ENCODE data around the gene KCNMB3. TPM values are rescaled to one million over a fixed set of nuclear protein-coding genes. Genes with fewer than 3 reads are reported as not detected.
"Not testable (repeated sequence)": the region's sequence is repeated elsewhere in the genome, so short reads cannot be mapped to it uniquely, and the experiment has no call there.

The KCNMB3 gene
- total RNA-seq, 1 experiment from 2014 or later, result not detected

DNA sequence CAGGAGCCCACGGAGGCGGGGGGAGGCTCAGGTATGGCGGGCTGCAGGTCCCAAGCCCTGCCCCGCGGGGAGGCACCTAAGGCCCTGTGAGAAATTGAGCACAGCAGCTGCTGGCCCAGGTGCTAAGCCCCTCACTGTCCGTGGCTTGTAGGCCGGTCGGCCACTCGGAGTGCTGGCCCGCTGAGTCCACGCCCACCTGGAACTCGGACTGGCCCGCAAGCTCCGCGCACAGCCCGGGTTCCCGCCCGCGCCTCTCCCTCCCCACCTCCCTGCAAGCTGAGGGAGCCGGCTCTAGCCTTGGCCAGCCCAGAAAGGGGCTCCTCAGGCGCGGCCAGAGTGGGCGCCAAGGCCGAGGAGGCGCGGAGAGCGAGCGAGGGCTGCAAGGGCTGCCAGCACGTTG is 12.2 kb upstream of the KCNMB3 start:
- H3K4me1 ChIP-seq (ENCODE audit: control insufficient read depth in 1 of 2, insufficient read depth in 2 of 2, low read length in 2 of 2), result no peaks in the 10 kb centered on the region
- TF ChIP-seq CBX3 (IDR thresholded peaks at IDR 0.05; ENCODE audit: low read depth) (no peak), FOSL1 (IDR thresholded peaks at IDR 0.05; ENCODE audit: low read depth) (no peak), YY1 (IDR thresholded peaks at IDR 0.05; ENCODE audit: extremely low read depth, insufficient replicate concordance, low read depth, low read length) (no peak), EZH2phosphoT487 (IDR thresholded peaks at IDR 0.05; ENCODE audit: borderline replicate concordance) (no peak)
- H3K9me3 ChIP-seq (ENCODE audit: control insufficient read depth in 1 of 2, insufficient read depth in 1 of 2, low read depth in 1 of 2, low read length in 2 of 2), result no peaks in the 10 kb centered on the region
- H3K4me3 ChIP-seq (replicated peaks in 1 of 2; ENCODE audit: low read depth in 1 of 2, low read length in 2 of 2), result no peak overlapping the region
- intact Hi-C loops (cut with micrococcal nuclease), result no loop called here
- H3K79me2 ChIP-seq (ENCODE audit: insufficient read depth, low read length), result no peaks in the 10 kb centered on the region
- RAD21 ChIA-PET (ENCODE audit: low non-redundant PET in 1 of 2, low total read pairs in 2 of 2, uncharacterized antibody in 2 of 2, unreplicated experiment in 2 of 2), result no interaction called here
- no peaks in the 10 kb centered on the region for H3K36me3 ChIP-seq (ENCODE audit: control insufficient read depth in 1 of 2, insufficient read depth in 2 of 2, low read length in 2 of 2)
- no peaks in the 10 kb centered on the region for H4K20me1 ChIP-seq (ENCODE audit: insufficient read depth)
- DNase-seq (ENCODE audit: low read depth, low spot score), result no peak
- no peaks in the 10 kb centered on the region for H3K27me3 ChIP-seq (ENCODE audit: insufficient read depth, low read length)
- H2AFZ ChIP-seq (ENCODE audit: low read depth, low read length, poor library complexity, severe bottlenecking), result no peak overlapping the region
- no peaks in the 10 kb centered on the region for H3K9me2 ChIP-seq (ENCODE audit: insufficient read depth)
- no peak for ATAC-seq
- H3K9ac ChIP-seq (ENCODE audit: low read length), result no peak overlapping the region
- CTCF ChIA-PET, result no interaction called here
- BruUV-seq (replicated peaks), result no TSS peak
- no peak overlapping the region for H3K27ac ChIP-seq (ENCODE audit: low read depth, low read length)
- no peak overlapping the region for H3K4me2 ChIP-seq (ENCODE audit: low read length)
- POLR2A ChIA-PET, result no interaction called here

DNA sequence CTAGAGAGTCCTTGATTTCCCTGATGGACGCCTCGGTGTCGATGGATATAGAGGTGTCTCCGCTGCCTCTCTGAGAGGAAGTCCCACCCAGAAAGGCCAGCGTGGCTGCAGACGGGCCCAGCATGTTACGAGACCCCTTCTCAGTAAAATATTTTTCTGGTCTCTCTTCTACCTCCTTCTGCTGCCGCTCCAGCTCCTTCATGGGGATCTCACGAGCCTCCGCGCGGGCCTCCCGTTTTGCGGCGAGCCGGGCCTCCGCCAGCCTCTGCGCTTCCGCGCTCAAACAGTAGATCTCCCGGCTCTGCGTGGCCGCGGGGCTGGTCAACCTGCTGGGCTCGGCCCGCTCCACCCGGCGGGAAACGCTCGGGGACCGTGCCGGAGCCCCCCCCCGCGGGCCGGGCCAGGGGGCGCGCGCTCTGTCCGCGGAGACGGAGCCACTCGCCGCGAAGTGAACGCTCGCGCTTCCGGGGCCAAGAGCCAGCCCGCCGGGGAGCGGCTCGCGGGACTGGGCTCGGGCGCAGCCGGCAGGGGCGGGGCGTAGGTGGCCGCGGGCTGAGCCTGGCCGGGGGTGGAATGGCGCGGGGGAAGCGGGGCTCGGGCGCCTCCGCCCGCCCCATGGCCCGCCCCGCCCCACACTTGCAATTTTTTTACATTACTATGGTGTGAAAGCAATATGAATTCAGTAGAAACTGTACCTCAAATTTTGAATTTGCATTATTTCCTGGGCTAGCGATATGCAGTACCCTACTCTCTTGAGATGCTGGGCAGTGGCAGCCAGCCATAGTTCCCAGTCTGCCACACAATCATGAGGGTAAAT is 10.2 kb upstream of the KCNMB3 start:
- H3K9ac ChIP-seq (ENCODE audit: low read length), result no peak overlapping the region
- no peaks in the 10 kb centered on the region for H3K36me3 ChIP-seq (ENCODE audit: control insufficient read depth in 1 of 2, insufficient read depth in 2 of 2, low read length in 2 of 2)
- H3K9me2 ChIP-seq (ENCODE audit: insufficient read depth), result no peaks in the 10 kb centered on the region
- H4K20me1 ChIP-seq (ENCODE audit: insufficient read depth), result no peaks in the 10 kb centered on the region
- POLR2A ChIA-PET, result no interaction called here
- TF ChIP-seq CEBPB (IDR thresholded peaks at IDR 0.05; ENCODE audit: low read depth), result no peak
- RAD21 ChIA-PET (ENCODE audit: low non-redundant PET in 1 of 2, low total read pairs in 2 of 2, uncharacterized antibody in 2 of 2, unreplicated experiment in 2 of 2), result no interaction called here
- H3K9me3 ChIP-seq (ENCODE audit: control insufficient read depth in 1 of 2, insufficient read depth in 1 of 2, low read depth in 1 of 2, low read length in 2 of 2), result no peaks in the 10 kb centered on the region
- H3K79me2 ChIP-seq (ENCODE audit: insufficient read depth, low read length), result no peaks in the 10 kb centered on the region
- H3K27ac ChIP-seq (ENCODE audit: low read depth, low read length), result no peak overlapping the region
- H2AFZ ChIP-seq (ENCODE audit: low read depth, low read length, poor library complexity, severe bottlenecking), result no peak overlapping the region
- intact Hi-C loops (cut with micrococcal nuclease), result no loop called here
- ATAC-seq (no peak), DNase-seq (ENCODE audit: low read depth, low spot score) (no peak)
- H3K4me2 ChIP-seq (ENCODE audit: low read length), result no peak overlapping the region
- CTCF ChIA-PET, result no interaction called here
- no peaks in the 10 kb centered on the region for H3K4me1 ChIP-seq (ENCODE audit: control insufficient read depth in 1 of 2, insufficient read depth in 2 of 2, low read length in 2 of 2)
- no TSS peak for BruUV-seq (replicated peaks)
- no peak overlapping the region for H3K4me3 ChIP-seq (replicated peaks in 1 of 2; ENCODE audit: low read depth in 1 of 2, low read length in 2 of 2)
- H3K27me3 ChIP-seq (ENCODE audit: insufficient read depth, low read length), result no peaks in the 10 kb centered on the region

DNA sequence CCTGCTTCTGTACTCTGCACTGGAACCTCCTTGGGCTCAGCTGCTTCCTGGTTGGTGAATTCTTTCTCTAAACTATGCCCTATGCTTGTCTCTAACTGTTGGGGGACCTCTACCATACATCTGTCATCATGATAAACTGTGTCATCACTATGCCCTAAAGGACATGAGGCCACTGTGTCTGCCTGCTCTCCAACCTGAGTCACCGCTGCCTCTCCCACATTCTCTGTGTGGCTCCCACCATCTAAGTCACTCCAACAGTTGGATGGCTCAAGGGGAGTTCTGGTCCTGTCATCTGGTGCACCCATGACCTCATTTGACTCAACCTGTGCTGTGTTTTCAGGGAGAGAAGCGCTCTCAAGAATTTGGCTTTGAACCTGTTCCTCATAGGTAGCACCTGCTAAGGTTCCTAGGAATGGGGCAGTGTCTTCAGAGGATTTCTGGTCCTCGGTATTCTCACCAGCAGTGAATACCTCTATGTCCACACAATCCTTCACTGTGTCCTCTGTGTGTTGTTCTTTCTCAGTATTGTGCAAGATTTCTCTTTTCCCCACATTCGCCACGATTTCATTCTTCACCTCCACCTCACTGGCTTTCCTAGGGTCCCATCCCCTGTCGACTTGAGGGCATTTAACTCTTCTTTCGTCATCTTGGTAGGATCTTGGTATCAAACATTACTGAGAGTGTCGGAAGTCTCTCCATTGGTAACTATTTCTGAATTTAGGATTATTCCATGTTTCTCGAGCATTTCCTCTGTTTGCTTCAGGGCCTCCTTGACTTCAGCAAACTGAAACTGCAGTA is 9.2 kb upstream of the KCNMB3 start:
- H3K9me3 ChIP-seq (ENCODE audit: control insufficient read depth in 1 of 2, insufficient read depth in 1 of 2, low read depth in 1 of 2, low read length in 2 of 2); H3K4me1 ChIP-seq (ENCODE audit: control insufficient read depth in 1 of 2, insufficient read depth in 2 of 2, low read length in 2 of 2); POLR2A ChIA-PET; H2AFZ ChIP-seq (ENCODE audit: low read depth, low read length, poor library complexity, severe bottlenecking); H4K20me1 ChIP-seq (ENCODE audit: insufficient read depth); H3K9ac ChIP-seq (ENCODE audit: low read length); ATAC-seq; CTCF ChIA-PET; H3K79me2 ChIP-seq (ENCODE audit: insufficient read depth, low read length); H3K9me2 ChIP-seq (ENCODE audit: insufficient read depth); H3K4me3 ChIP-seq (replicated peaks in 1 of 2; ENCODE audit: low read depth in 1 of 2, low read length in 2 of 2); H3K4me2 ChIP-seq (ENCODE audit: low read length); H3K27ac ChIP-seq (ENCODE audit: low read depth, low read length); H3K27me3 ChIP-seq (ENCODE audit: insufficient read depth, low read length); DNase-seq (ENCODE audit: low read depth, low spot score); H3K36me3 ChIP-seq (ENCODE audit: control insufficient read depth in 1 of 2, insufficient read depth in 2 of 2, low read length in 2 of 2); RAD21 ChIA-PET (ENCODE audit: low non-redundant PET in 1 of 2, low total read pairs in 2 of 2, uncharacterized antibody in 2 of 2, unreplicated experiment in 2 of 2); BruUV-seq (replicated peaks); intact Hi-C loops (cut with micrococcal nuclease): not testable (repeated sequence)

Data from HCT116 (cell line).